Epithelial cell of esophagus (primary cell): ENCODE measurements around the gene MITF.
"Not testable (repeated sequence)": the region's sequence is repeated elsewhere in the genome, so short reads cannot be mapped to it uniquely, and the experiment has no call there.

ENCODE experiments used
- DNase-seq: peaks from one replicate; pipeline ENCODE4 v3.0.0; 2010; ENCODE audit warnings: low read depth
- H3K4me3 ChIP-seq: 2 replicates; pipeline ENCODE4 v1.5.1; 2011; ENCODE audit warnings: mild to moderate bottlenecking, low read length, control low read depth
- TF ChIP-seq, protein P1 (sequence below): IDR thresholded peaks from 2 replicates; pipeline ENCODE4 v1.5.1; 2011; ENCODE audit warnings: low read depth, mild to moderate bottlenecking, low read length, control low read depth, inconsistent platforms; ENCODE audit not compliant: insufficient read depth; ENCODE audit errors: missing control alignments

MITF gene

DNA sequence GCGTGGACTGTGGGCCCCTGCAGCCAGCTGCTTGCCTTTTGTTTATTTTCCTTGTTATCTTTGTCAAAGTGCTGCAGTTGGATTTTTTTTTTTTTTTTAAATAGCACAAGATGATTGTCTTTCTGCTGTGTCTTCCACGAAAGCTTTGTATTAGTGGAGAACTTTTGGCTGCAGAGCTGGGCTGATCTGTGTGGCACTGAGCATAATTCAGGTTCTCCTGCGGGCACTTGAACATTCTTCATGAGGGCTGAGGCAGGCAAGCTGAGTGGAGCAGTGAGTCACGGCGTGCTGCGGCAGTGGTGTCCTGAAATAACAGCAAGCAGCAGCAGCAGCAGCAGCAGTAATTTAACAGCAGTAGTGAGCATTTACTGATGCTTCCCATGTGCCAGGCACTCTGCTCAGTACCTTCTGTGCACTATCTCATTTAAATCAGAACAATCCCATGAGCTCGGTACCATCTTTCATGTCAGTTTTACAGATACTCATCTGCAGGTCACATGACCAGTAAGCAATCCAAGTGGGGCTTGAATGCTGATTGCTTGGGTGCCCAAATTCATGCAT, 45.8 kb downstream of the MITF start:
- TF ChIP-seq, protein P1, sequence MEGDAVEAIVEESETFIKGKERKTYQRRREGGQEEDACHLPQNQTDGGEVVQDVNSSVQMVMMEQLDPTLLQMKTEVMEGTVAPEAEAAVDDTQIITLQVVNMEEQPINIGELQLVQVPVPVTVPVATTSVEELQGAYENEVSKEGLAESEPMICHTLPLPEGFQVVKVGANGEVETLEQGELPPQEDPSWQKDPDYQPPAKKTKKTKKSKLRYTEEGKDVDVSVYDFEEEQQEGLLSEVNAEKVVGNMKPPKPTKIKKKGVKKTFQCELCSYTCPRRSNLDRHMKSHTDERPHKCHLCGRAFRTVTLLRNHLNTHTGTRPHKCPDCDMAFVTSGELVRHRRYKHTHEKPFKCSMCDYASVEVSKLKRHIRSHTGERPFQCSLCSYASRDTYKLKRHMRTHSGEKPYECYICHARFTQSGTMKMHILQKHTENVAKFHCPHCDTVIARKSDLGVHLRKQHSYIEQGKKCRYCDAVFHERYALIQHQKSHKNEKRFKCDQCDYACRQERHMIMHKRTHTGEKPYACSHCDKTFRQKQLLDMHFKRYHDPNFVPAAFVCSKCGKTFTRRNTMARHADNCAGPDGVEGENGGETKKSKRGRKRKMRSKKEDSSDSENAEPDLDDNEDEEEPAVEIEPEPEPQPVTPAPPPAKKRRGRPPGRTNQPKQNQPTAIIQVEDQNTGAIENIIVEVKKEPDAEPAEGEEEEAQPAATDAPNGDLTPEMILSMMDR, result no peak
- no peak overlapping the region for H3K4me3 ChIP-seq
- peak; percentile 78 for DNase-seq

DNA sequence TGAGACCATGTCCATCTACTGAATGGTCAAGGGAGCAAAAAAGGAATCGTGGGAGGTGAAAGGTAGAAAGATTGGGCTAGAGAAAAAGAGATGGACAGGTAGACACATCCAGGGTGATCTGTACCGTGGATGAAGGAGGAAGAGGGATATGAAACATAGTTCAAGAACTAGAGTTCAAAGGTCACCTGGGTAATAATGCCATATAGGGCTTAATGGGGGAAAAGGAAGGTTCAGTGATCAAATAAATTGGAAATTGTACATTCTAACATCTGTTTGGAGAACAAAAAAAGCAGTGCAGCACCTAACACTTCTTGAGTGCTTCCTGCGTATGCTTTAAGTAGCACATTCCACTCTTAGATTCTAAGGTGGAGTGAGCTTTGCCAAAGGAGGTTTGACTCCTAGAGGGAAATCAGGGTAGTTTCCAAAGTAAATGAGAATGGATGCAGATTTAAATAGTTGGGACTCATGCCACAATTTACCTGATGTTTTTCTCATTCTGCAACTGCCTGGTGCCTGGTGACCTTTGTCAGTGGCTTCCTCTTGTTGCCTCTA, 46.6 kb downstream of the MITF start:
- H3K4me3 ChIP-seq, result no peak overlapping the region
- DNase-seq, result no peak
- TF ChIP-seq, protein P1, result no peak

DNA sequence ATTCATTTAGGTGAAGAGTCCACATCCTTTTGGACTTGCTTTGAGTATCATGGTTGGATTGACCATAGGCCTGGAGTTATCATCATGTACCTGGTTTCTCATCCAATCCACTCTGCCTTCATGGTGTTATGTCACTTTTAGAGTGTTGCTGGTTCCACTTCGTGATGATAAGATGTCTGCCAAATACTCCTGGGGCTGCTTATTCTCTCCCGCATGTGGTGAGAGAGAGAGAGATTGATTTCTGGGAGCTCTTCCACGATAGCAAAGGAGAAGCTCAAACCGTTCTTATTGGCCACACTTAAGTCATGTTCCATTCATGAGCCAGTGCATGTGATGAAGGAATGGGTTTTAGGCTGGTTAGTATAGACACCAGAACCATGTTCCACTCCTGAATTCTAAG, 47.6 kb downstream of the MITF start:
- H3K4me3 ChIP-seq, result no peak overlapping the region

DNA sequence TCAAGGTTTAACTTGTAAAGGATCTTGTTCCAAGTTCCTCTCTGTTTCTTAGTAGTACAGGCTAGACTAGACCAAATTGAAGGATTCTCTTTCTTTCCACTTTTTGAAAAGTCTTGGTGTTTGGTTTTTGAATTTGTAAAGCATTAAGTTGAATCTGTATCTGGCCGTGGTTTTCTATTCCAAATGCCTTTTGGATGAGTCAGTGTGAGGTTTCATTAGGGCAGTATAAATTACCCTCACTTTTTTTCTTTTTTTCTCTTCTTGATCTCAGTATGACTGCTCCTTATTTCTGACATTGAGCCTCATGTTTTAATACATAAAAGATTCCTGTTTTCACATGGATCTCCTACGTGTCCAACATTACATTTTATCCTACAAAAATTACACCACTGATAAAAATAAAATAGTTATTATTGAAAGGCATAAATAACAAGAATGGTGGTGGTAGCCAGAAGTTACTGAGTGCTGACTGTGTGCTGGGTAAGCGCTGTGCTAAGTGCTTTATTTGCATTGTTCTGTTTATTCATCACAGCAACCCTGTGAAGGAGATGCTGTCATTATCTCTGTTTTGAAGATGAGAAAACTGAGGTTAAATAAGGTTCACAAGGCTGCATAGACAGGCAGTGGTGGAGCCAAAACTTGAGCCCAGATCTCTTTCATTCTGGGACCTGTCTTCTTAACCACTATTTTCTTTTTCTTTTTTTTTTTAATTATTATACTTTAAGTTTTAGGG, 48.3 kb downstream of the MITF start:
- TF ChIP-seq, protein P1, result no peak
- no peak overlapping the region for H3K4me3 ChIP-seq
- peak; percentile 71 for DNase-seq

More for the DNA sequence above, 47.6 kb downstream of the MITF start:
- DNase-seq, result no peak
- TF ChIP-seq, protein P1, result no peak

DNA sequence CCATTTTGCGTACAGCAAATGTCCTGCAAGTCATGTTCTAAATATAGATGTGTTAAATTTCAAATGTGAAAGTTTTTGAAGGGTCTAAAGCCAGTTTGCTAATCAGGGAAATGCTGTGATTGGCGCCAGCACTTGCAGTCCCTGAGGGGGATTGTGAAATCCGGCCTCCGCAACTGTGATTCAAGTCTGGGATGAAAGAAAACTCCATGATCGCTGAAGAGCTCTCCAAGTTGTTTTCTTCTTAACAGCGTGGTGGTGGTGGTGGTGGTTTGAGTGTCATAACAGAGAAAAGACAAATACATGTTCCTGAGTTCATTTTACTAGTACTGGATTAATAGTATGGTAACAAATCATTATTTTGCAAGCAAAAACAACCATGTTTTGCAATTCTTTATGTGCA, 51.8 kb downstream of the MITF start:
- peak; percentile 85 for DNase-seq
- TF ChIP-seq, protein P1, result no peak
- no peak overlapping the region for H3K4me3 ChIP-seq

DNA sequence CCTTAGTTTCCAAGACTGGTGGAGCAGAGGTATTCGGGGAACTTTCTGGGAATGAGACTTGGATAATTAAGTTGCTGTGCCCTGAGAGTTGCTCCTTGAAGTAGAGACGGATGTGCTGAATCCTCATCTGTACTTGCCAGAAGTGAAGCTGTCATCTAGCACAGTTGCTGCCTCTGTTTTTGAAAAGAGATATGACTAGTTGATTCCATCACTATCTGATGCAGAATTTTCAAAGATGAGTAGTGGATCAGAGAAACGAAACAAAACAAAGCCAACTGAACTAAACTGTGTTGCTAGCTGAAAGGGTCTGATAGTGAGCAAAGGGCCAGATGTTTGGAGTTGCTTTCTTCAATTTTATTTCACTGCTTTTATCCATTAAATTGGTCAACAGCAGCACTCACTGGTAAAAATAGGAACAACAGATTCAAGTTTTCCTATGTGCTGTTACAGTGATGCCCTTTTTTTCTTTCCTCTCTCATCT, 52.7 kb downstream of the MITF start:
- TF ChIP-seq, protein P1, result peak; percentile 41
- peak; percentile 41 for DNase-seq
- H3K4me3 ChIP-seq, result no peak overlapping the region

DNA sequence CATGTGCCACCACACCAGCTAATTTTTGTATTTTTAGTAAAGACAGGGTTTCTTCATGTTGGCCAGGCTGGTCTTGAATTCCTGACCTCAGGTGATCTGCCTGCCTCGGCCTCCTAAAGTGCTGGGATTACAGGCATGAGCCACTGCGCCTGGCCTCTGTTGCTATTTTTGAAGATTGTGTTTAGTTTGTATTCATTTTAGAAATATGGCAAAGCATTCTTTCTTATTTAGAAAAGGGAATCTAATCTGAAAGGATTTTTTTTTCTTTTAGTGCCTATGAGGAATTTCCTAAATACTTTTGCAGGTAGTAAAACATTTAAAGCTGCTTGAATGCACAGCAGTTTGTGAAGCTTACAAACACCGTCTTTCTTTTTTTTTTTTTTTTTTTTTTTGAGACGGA, 56.9 kb downstream of the MITF start:
- DNase-seq, H3K4me3 ChIP-seq: not testable (repeated sequence)
